GM11168 (cell line): Measurements from ENCODE around the gene GLCE.
"Not testable (repeated sequence)": the region's sequence is repeated elsewhere in the genome, so short reads cannot be mapped to it uniquely, and the experiment has no call there.

ENCODE experiments used
- in situ Hi-C: fragments of 300-500 bp; cut with MboI; formaldehyde crosslinking; loops from one replicate; pipeline ENCODE4 v1.12.0; 2022; ENCODE audit warnings: low sequenced_read_pairs; ENCODE audit not compliant: unreplicated experiment

The GLCE gene

DNA sequence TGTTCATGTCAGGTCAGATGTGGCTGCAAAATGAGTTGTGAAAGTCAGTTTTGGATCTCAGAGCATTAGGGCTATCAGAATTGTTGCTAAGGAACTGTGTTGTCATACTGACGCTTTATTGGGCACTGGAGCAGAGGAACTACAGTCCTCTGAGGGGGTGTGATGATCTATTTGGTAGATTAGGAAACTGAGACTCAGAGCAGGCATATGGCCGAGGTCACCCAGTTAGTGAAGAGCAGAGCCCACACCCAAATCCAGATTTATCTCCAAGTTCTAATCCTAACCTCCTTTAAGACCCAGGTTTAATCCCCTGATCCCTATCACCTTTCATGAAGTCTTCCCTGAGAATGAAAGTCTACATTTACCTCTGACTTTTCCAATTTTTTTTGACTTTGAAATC lies 25.6 kb upstream of the GLCE start:
- in situ Hi-C loops = no loop called here

DNA sequence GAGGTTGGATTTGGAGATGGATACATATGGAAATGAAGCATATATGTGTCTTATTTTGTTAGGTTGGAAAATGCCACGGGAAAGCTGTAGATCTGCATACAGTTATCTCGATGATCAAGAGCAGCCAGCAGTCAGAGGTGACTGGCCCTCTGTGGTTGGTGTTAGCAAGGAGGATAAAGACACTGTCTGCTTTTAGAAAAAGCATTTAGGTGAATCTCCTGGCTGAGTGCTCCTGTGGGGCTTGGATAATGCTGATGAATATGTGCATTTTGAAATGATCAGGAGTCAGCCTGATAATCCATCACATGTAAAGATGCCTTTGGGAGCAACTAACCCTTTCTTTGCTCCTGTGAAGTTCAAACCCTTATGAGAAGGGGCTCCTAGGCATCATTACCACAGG lies 24.9 kb upstream of the GLCE start:
- in situ Hi-C loops = no loop called here

DNA sequence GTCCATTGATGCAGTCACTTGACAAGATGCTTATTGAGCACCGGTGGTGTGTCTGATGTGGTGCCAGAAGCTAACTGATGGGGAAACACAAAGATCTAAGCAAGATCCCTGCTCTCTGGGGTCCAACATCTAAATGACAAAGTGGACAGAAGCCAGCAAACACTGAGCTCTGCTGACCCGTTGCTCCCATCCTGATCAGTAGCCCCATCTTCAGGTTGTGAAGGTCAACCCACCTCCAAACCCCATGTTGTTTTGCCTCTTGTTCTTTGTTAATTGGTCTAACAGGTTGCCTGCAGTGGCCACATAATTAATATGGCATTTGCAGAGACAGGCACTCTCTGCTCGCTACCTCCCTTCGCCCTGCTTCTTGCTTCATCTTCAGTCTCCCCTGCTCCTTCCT lies 21.5 kb upstream of the GLCE start:
- in situ Hi-C loops = no loop called here

DNA sequence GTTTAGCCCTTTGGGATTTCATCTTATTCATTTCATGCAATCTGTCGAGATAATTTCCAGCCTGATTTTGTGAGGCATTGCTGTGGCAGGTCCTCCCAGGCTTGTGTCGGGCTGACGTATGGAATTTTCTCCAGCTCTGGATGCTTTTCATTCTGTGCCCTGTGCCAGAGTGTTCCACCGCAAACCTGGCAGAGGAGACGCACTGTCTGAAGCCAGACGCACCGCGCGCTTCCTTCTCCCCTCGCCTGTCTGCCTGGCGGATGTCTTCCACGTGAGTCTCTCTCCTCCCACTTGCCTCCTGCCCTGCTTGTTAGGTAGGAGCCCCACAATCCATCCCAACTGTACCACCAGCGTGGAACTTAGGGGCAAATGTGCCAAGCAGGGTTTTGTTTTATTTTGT lies 20.1 kb upstream of the GLCE start:
- in situ Hi-C loops = no loop called here

DNA sequence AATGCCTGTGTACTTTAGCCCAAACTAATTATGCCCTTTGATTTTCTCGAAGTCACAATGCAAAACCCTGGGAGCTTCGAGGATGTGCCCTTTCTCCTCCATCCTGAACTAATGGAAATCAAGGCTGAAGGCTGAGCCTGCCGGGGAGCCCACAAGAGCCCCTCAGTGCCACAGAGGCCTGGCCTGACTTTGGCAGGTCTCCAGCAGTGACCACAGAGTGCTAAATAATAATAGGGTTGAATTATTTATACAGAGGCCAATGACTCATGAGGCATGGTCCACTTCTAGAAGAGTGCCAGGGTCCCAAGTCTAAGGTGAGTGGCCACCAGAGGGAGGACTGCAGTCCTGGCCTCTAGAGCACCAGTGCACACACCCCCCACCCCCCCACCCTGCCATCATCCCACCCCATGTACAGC lies 19.1 kb upstream of the GLCE start:
- in situ Hi-C loops = no loop called here

DNA sequence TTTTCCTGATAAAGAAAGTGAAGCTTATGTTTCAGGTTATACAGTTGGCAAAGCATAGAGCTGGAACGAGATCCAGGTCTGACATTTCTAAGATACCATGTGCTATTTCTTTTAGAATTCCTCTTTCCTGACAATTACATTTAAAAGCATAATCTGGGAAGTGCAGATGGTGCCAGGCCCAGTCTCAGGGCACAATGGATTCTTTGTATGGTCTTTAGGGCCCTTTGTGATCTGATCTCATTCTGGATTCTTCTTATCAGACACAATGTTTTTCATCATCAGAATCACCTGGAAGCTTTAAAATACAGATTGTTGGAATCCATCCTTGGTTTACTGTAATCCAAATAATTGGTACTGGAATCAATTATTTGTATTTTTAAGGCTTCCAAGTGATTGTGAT lies 18.6 kb upstream of the GLCE start:
- in situ Hi-C loops = no loop called here

DNA sequence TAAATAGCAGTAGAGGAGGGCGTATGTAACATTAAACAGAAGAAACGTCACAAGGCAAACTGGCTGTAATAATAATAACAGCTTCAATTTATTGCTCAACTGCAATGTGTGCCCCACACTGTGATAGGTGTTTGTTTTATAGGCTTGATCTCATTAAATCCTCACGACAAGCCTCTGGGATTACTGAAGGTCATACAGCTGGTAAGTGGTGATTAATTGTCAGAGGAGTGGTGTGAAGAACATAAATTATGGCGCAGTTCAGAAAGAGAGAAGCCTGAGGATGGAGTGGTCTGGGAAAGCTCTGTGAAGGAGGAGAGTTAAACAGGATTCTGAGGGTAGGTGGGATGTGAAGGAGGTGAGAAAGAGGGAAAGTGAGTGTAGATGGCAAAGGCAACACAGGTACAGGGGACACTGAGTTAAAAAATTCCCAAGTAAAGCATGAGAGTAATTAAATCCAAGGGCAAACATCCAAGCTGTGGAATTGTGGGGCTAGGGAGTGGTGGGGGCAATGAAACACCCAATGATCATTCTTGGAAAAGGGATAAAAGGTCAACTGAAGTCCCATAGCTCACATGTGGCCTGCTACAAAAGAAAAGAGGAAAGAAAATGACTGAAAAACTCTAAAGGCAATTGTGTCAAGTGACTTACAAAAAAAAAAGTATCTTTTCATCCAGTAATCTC lies 16.5 kb upstream of the GLCE start:
- in situ Hi-C loops = no loop called here

DNA sequence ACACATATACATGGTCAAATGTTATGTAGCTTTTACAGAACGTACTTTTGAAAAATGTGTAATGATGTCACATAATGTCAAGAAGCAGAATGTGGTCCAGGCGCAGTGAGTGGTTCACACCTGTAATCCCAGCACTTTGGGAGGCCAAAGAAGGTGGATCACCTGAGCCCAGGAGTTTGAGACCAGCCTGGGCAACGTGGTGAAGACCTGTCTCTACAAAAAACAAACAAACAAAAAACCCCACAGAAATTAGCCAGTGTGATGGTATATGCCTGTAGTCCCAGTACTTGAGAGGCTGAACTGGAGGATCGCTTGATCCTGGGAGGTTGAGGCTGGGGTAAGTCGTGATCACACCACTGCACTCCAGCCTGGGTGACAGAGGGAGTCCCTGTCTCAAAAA lies 15.9 kb upstream of the GLCE start:
- in situ Hi-C loops = no loop called here

DNA sequence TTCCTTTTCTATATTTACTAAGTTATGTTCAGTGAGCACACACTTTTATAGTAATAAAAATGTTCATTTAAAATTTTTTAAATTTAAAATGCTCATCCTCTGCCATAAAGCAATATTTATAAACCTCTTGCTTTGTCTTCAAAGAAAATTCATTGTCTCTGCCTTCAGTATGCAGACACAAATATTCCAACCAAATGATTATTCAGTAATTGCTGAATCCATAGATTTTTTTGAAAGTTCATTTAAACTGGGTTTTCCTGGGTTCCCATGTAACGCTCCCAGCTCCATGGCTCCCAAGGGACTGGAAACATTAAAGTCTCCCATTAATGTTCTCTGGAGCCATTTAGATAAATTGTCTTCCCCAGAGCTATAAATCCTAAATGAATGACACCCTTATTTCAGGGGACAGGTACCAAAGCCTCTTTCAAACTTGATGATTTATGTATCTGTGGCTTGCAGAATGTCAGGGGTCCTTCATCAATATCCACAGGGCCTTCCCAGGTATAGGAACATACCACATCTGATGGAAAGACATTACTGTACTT lies 15.2 kb upstream of the GLCE start:
- in situ Hi-C loops = no loop called here

DNA sequence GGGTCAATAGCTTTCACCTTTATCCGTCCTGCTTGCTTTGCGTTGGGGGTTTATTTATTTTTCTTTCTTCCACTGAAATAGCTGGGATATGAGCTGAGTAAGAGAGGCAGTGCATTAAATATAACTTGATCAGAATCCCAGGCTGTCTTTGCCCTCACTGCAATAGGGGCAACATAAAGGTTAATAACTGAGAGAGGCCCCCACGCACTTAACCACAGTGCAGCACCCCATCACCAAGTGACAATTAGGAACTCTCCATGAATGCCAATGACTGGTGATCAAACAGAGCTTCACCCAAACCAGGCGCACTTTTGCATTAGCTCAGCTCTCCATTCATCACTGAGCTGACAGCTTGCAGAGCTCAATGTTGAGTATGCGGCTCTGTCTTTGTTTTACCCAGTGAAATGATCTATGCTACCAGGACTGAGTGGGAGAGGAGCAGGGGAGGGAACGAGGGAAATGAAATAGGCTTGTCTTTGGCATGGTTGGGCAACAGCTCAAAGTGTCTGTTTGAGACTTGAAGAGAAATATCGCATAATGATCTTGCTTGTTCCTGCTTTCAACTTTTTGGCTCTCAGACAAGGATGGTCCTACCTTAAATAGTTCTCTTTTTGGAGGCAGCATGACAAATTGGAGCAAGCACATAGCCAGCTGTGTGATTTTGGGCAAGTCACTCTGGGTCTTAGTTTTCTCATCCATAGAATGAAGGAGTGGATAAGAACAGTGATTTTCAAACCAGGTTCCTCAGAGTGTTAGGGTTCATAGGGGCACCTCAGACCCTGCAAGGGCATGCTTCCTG lies 14.5 kb upstream of the GLCE start:
- in situ Hi-C loops = no loop called here

DNA sequence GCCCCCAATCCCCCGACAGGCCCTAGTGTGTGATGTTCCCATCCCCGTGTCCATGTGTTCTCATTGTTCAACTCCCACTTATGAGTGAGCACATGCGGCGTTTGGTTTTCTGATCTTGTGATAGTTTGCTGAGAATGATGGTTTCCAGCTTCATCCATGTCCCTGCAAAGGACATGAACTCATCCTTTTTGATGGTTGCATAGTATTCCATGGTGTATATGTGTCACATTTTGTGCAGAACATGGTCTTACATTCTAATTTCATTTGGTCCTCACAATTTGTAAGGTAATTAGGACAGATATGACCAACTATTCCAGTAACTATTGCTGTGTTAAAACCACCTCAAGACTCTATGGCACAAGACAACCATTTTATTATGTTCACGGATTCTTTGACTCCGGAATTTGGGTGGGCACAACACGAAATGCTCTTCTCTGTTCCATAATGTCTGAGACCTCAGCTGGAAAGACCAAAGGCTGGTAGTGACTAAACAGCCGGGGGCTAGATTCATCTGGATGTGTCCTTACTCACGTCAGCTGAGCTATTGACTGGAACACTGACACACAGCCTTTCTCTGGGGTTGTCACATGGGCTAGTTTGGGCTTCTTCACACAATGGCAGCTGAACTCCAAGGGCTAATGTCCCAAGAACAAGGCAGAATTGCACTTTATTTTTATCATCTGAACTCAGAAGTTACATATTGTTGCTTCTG lies 13.6 kb upstream of the GLCE start:
- in situ Hi-C loops = no loop called here

DNA sequence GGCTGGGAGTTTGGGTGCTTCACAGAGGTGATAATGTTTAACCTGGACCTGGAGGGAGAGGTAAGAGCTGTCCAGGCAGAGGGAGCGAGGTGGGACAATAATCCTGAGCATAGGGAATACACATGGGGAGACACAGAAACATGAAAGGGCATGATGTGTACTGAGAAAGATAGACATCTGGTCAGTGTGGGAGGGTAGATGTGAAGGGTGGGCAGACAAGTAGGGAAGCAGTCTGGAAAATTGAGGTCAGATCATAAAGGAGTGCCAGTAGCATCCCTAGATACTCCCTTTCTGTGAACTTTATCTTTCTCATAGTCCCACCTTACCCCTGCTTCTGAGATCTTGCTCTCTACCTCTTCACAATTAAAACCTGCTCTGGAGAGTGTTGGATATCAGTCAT lies 12.0 kb upstream of the GLCE start:
- in situ Hi-C loops = no loop called here

DNA sequence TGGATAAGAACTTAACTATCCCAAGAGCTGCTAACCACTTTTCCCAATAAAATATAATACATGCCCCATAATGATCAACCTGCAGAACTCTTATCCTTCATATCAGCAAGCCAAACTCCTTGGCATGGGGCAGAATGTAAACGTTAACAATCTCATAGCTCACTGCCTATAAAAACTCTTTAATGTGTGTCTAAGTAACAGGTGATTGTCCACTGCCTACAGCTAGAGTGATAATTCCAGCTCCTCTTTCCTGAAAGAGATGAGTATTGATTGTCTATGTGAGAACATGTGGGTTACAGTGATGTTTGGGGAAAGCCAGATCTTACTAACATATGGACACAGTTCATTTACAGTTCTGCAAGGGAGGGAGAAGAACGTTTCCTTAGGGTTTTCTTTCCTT lies 11.3 kb upstream of the GLCE start:
- in situ Hi-C loops = no loop called here

DNA sequence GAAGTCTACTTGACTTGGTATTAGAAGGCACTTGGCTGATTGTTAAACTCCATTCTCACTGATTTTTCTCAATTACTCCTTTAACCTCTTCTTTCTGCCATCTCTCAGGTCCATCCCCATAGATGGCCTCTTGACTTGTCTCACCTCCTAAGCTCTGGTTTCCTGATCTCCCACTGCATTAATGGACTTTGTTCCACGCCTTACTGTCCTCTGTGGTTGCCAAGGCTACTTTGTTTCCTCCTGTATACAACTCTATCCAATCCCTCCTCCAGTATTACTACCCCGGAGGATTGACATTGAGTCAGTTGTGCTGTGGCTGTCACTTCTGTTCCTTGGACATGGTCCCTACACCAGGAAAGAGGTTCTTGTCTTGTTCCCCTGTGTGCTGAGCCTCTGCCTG lies 10.6 kb upstream of the GLCE start:
- in situ Hi-C loops = no loop called here

DNA sequence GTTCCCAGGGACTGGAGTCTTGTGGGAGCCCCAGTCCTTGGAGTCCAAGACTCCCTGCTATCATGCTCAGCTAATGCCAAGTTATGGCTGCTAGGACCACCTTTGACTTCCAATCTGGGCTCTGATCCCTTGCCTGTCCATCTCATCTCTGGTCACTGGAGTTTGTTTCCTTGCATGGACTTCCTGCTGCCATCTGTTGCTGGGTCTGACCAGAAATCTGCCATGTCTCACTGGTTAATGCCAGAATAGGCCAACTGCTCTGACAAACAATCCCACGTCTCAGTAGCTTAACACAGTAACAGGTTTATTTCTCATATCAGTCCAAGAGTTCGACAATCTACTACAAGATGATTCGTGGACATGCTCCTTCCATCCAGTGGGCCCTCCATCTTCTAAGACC lies 10.1 kb upstream of the GLCE start:
- in situ Hi-C loops = no loop called here

DNA sequence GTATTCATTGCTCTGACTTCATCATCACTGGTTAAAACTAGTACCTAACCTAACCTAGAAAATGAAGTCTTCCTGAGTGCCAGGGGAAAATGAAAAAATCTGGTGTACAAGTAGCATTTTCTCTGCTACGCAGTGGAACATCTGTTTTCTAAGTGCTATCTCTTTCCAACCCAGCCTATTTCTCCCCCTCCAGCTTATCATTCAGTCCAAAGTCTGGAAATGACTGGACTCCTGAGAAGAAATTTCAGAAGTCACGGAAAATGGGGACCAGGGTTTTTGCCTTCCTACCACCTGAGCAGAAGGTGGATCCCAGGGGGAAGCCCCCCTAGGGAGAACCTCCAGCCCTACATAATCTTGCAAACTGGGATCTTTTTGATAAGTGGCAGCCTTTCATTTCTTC lies 9.6 kb upstream of the GLCE start:
- in situ Hi-C loops = no loop called here

DNA sequence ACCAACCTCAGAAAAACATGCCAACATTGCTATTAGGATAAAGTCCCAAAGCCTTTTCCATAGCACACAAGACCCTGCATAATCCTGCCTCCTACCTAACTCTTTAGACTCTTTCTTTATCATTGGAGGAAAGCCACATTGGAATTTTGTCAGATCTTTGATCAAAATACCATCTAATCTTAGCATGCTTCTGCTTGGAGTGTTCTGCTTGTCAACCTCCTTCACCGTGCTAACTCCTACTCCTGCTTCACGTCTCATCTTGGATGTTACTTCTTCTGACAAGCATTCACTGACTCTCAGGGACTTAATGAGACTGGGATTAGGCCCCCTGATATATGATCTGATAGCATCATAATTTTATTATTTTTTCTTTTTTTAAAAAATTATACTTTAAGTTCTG lies 7.4 kb upstream of the GLCE start:
- in situ Hi-C loops = no loop called here

DNA sequence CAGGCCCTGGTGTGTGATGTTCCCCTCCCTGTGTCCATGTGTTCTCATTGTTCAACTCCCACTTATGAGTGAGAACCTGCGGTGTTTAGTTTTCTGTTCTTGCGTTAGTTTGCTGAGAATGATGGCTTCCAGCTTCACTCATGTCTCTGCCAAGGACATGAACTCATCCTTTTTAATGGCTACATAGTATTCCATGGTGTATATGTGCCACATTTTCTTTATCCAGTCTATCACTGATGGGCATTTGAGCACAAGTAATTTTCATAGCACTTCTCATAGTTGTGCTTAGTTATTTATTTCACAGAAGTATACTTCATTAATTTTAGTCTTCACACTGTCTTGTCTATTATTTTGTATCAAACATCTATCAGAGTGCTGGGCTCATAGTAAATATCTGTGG lies 6.8 kb upstream of the GLCE start:
- in situ Hi-C loops = not testable (repeated sequence)

DNA sequence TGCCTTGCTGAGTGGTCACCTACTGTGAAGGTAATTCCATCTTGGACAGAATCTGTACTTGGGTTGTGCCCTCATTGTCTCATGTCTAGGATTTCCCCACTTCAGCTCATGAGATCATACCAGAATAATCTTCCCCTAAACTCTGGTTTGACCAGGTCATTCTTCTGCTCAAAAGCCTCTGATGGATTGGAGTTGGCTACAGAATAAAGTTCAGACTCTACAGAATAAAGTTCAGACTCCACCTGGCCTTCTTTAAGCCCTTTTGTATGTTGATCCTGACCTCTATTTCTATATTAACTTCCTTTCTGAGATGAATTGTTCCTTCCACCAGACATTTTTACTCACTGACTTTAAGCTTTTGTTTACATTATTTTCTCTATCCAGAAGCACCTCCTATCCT lies 6.4 kb upstream of the GLCE start:
- in situ Hi-C loops = no loop called here

DNA sequence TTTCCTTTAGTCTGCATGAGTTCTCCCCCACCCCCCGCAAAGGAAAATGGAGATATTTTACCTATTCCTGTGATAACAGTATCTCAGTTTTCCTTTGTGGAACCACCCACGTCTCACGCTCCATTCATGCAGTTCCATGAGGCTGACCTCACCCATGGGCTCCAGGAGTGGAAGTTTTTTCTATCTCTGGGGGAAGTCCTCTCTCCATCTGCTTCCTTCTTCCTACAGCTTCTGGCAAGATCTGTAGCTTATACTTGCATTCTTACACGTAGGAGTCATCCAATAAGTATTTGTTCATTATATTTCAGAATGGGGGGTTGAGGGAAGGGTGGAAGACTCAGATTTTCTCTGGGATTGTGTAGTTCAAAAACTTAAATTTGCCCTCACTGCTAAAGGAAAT lies 5.8 kb upstream of the GLCE start:
- in situ Hi-C loops = no loop called here

DNA sequence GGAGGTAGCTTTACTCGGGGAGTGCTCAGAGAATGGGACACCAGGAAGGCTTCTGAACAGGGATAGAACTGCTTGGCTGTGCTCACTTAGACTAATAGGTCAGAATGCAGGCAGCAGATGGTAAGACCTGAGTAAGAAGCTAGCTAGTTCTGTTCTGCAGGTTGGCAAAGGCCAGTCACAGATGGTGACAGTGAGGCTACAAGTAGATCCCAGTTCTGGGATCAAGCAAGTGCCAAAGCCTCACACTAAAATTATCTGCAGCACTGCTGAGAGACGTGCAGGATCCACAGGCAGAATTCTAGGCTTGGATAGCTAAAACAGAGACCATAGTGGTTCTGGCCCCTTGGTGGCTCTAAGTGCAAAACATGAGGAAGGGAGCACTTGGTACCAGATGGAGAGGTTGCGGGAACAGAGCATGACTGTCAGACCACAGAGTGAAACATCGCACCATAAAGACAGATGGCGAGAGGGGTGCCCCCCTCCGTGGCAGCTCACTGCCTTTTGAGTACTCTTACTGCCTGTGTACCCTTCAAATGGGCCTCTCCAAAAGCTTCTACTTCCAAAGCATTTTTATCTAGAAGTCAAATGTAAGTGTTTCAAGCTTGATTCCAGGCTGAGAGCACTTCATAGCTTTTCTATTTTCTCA lies 3.6 kb upstream of the GLCE start:
- in situ Hi-C loops = no loop called here
